ENCODE measurements around the gene MINDY2.
"Not testable (repeated sequence)": the region's sequence is repeated elsewhere in the genome, so short reads cannot be mapped to it uniquely, and the experiment has no call there.

The MINDY2 gene

GRCh38 chr15:58883926-58884325 lies 112.8 kb downstream of the MINDY2 start:
- not testable (repeated sequence) for DNase-seq (ENCODE audit: low read depth)

DNA sequence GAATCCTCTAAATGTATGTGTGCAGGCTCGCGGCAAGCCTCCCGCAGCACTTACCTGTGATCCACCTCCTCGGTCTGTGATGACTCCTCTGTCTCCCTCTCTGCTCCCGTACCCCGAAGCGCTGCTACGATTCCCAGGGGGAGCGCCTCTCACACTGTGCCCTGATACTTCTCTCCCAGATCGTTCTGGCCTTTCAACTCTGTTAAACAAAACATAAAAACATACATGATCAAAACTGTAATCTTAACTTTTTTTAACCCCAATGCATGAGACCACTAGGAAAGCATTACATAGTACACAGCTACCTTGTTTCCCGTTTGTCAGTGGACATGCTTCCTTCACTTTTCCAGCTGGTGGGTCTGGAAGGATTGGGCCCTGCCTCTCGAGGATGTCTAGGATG lies 115.8 kb downstream of the MINDY2 start:
- DNase-seq (ENCODE audit: low read depth), result no peak

GRCh38 chr15:58889363-58889762 lies 118.3 kb downstream of the MINDY2 start:
- no peak for DNase-seq (ENCODE audit: low read depth)

- DNase-seq (ENCODE audit: low read depth), result no peak
Measured at GRCh38 chr15:58898150-58898680, 127.1 kb downstream of the MINDY2 start.

DNA sequence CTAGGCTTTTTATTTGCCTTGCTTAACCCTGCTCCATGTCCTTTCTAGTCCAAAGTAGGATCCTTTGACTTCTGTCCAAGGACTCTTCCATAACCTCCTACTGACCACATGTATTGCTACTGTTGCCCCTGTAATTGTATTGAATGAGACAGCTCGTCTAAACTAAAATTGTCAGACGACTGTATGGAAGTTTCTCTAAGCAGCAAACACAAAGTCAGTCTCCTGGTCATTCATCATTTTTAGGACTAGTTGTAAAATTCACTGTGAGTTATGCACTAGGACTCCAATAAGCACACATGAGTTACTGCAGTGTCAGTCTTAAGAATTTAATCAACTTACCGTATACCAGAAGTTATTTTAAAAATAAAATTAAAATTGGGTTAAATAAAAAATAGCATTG lies 129.5 kb downstream of the MINDY2 start:
- no peak for DNase-seq (ENCODE audit: low read depth)

DNA sequence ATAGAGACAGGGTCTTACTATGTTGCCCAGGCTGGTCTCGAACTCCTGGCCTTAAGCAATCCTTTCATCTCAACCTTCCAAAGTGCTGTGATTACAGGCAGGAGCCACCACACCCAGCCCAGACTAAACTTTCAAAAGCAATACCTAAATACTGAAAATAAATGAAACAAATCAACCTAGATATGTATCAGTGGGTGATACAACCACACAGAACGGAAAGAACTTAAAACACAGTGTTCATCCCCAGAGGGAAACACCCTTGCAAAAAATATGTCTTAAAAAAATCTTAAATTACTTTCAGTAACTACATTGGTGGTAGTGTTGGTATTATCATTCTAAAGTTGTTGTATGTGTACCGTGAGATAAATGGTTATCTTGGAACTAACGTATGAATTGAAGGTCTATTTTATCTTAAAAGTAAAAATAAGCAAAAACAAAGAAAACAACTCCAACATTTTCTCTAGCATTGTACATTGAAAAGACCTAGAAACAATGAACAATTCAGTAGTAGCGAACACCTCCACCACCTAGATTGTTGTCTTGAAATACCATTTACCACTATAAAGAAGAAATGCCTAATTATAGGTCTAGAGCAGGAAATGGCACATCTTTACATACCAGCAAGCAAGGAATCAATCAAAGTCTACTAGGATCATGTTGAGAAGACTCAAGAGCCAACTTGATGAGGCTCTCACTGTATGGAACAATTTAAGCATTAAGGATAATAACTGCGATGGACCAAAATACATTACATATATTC lies 137.6 kb downstream of the MINDY2 start:
- DNase-seq (ENCODE audit: low read depth), result no peak

GRCh38 chr15:58909616-58910015 lies 138.5 kb downstream of the MINDY2 start:
- DNase-seq (ENCODE audit: low read depth), result no peak

DNA sequence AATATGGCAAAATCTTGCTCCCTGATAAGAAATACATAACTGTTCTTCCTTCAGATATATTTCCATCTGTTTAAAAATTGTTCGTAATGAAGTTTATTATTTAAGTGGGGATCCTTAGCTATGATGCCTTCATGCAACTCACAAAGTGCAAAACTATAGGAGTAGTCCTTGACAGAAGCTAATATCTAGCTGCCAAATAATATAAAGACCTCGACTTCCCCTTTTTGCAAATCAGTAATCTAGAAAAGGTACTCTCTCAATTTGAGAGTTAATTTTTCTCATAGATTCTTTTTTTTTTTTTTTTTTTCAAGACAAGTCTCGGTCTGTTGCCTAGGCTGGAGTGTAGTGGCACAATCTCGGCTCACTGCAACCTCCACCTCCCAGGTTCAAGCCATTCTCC lies 139.4 kb downstream of the MINDY2 start:
- DNase-seq (ENCODE audit: low read depth), result no peak
